ENCODE results near the gene PCDHB15.
"Not testable (repeated sequence)": the region's sequence is repeated elsewhere in the genome, so short reads cannot be mapped to it uniquely, and the experiment has no call there.

Gene PCDHB15

DNA sequence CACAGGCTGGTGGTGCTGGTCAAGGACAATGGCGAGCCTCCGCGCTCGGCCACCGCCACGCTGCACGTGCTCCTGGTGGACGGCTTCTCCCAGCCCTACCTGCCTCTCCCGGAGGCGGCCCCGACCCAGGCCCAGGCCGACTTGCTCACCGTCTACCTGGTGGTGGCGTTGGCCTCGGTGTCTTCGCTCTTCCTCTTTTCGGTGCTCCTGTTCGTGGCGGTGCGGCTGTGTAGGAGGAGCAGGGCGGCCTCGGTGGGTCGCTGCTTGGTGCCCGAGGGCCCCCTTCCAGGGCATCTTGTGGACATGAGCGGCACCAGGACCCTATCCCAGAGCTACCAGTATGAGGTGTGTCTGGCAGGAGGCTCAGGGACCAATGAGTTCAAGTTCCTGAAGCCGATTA lies 29.2 kb upstream of the PCDHB15 start:
- H3K36me3 ChIP-seq (ENCODE audit: control insufficient read depth, insufficient read depth, low read length); H3K9me3 ChIP-seq (ENCODE audit: control insufficient read depth, insufficient read depth, low read length); H3K4me3 ChIP-seq (ENCODE audit: low read depth, low read length); H3K27me3 ChIP-seq (ENCODE audit: control insufficient read depth, insufficient read depth, low read length); H3K4me1 ChIP-seq (ENCODE audit: control insufficient read depth, insufficient read depth, low read length); H3K9ac ChIP-seq (ENCODE audit: low read depth, low read length); H3K27ac ChIP-seq (ENCODE audit: low read depth, low read length): not testable (repeated sequence)

DNA sequence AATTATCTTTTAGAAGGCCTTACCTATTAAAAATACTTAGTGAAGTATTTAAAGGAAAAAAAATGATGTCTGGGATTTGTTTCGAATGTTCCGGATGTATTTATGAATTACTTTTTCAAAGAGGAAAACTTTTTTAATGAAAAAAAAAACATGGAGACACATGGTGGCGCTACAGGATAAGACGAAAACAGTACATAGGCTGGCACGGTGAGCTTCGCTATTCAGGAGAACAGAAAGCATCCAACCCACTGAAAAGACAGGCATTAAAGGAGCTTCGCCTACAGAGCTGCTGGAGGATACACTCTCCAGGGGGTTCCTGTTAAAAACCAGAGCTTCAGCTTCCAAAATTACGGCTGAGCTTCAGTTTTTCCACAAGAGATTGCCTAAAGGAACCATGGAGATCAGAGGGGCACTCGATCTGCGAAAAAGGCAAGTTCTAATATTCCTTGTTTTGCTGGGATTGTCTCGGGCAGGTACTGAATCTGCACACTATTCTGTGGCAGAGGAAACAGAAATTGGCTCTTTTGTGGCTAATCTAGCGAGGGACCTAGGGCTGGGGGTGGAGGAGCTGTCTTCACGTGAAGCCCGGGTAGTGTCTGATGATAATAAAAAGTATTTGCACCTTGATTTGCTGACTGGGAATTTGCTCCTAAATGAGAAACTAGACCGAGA lies 21.9 kb upstream of the PCDHB15 start, which contains the start of gene PCDHB14:
PCDHB14 (plus strand) TSS at position 232 of the 672 bp plus-strand sequence; CDS start at position 395, 163 bp downstream.
- H3K4me1 ChIP-seq (ENCODE audit: control insufficient read depth, insufficient read depth, low read length) = peaks cover 4% of the 10 kb centered on the region; the same call in 1 of the 2 replicates
- H3K36me3 ChIP-seq (ENCODE audit: control insufficient read depth, insufficient read depth, low read length) = no peaks in the 10 kb centered on the region
- H3K27ac ChIP-seq (ENCODE audit: low read depth, low read length) = peak within 1 kb of the TSS; percentile 53
- H3K27me3 ChIP-seq (ENCODE audit: control insufficient read depth, insufficient read depth, low read length) = no peaks in the 10 kb centered on the region
- no peak within 1 kb of the TSS for H3K9ac ChIP-seq (ENCODE audit: low read depth, low read length)
- H3K9me3 ChIP-seq (ENCODE audit: control insufficient read depth, insufficient read depth, low read length) = peaks cover 5% of the 10 kb centered on the region; the same call in 1 of the 2 replicates
- H3K4me3 ChIP-seq (ENCODE audit: low read depth, low read length) = peak within 1 kb of the TSS; percentile 27

DNA sequence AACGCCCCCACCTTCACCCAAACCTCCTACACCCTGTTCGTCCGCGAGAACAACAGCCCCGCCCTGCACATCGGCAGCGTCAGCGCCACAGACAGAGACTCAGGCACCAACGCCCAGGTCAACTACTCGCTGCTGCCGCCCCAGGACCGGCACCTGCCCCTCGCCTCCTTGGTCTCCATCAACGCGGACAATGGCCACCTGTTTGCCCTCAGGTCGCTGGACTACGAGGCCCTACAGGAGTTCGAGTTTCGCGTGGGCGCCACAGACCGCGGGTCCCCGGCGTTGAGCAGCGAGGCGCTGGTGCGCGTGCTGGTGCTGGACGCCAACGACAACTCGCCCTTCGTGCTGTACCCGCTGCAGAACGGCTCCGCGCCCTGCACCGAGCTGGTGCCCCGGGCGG lies 20.4 kb upstream of the PCDHB15 start:
- not testable (repeated sequence) for H3K4me1 ChIP-seq (ENCODE audit: control insufficient read depth, insufficient read depth, low read length); H3K27me3 ChIP-seq (ENCODE audit: control insufficient read depth, insufficient read depth, low read length); H3K9ac ChIP-seq (ENCODE audit: low read depth, low read length); H3K36me3 ChIP-seq (ENCODE audit: control insufficient read depth, insufficient read depth, low read length); H3K27ac ChIP-seq (ENCODE audit: low read depth, low read length); H3K4me3 ChIP-seq (ENCODE audit: low read depth, low read length)
- H3K9me3 ChIP-seq (ENCODE audit: control insufficient read depth, insufficient read depth, low read length) = peaks cover 12% of the 10 kb centered on the region

GRCh38 chr5:141225421-141225820 lies 19.8 kb upstream of the PCDHB15 start:
- not testable (repeated sequence) for H3K4me1 ChIP-seq (ENCODE audit: control insufficient read depth, insufficient read depth, low read length); H3K27me3 ChIP-seq (ENCODE audit: control insufficient read depth, insufficient read depth, low read length); H3K9ac ChIP-seq (ENCODE audit: low read depth, low read length); H3K36me3 ChIP-seq (ENCODE audit: control insufficient read depth, insufficient read depth, low read length); H3K27ac ChIP-seq (ENCODE audit: low read depth, low read length); H3K4me3 ChIP-seq (ENCODE audit: low read depth, low read length)
- H3K9me3 ChIP-seq (ENCODE audit: control insufficient read depth, insufficient read depth, low read length) = peaks cover 12% of the 10 kb centered on the region

DNA sequence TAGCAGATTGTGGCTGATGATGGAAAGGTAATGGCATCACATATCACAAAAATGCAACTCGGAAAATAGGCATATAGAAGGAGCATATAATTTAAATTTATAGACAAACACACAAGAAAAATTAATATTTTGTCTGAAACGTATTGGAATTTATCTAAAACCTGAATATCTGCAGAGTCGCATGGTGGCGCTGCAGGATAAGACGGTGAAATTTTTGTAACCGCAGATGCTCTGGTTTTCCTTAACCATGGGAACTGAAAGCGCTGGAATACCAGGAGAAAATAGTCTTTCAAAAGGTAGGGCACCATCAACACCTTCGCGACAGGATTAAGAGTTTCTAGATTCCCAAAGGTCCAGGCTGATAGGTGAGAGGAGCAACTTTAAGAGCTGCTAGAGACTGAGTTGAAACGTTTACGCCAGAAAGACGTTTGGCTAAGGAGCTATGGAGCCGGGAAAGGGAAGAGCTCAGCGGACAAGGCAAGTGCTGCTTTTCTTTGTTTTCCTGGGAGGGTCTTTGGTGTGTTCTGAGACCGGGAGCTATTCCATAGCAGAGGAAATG lies 11.0 kb upstream of the PCDHB15 start:
- Histone ChIP-seq H3K27ac (ENCODE audit: low read depth, low read length) (no peak overlapping the region), H3K4me3 (ENCODE audit: low read depth, low read length) (peak overlapping the region; percentile 9; the same call in 1 of the 2 replicates), H3K4me1 (ENCODE audit: control insufficient read depth, insufficient read depth, low read length) (no peaks in the 10 kb centered on the region), H3K9me3 (ENCODE audit: control insufficient read depth, insufficient read depth, low read length) (peaks cover 31% of the 10 kb centered on the region), H3K27me3 (ENCODE audit: control insufficient read depth, insufficient read depth, low read length) (peaks cover 4% of the 10 kb centered on the region; the same call in 1 of the 2 replicates), H3K36me3 (ENCODE audit: control insufficient read depth, insufficient read depth, low read length) (no peaks in the 10 kb centered on the region), H3K9ac (ENCODE audit: low read depth, low read length) (no peak overlapping the region)

- not testable (repeated sequence) for H3K4me1 ChIP-seq (ENCODE audit: control insufficient read depth, insufficient read depth, low read length); H3K27me3 ChIP-seq (ENCODE audit: control insufficient read depth, insufficient read depth, low read length); H3K4me3 ChIP-seq (ENCODE audit: low read depth, low read length); H3K27ac ChIP-seq (ENCODE audit: low read depth, low read length); H3K9ac ChIP-seq (ENCODE audit: low read depth, low read length); H3K36me3 ChIP-seq (ENCODE audit: control insufficient read depth, insufficient read depth, low read length)
- peaks cover 43% of the 10 kb centered on the region for H3K9me3 ChIP-seq (ENCODE audit: control insufficient read depth, insufficient read depth, low read length)
These were observed 9.3 kb upstream of the PCDHB15 start for GRCh38 chr5:141235922-141236321.

- no peak overlapping the region for H3K9ac ChIP-seq (ENCODE audit: low read depth, low read length)
- no peaks in the 10 kb centered on the region for H3K4me1 ChIP-seq (ENCODE audit: control insufficient read depth, insufficient read depth, low read length)
- peaks cover 46% of the 10 kb centered on the region for H3K9me3 ChIP-seq (ENCODE audit: control insufficient read depth, insufficient read depth, low read length)
- H3K27ac ChIP-seq (ENCODE audit: low read depth, low read length) = no peak overlapping the region
- no peaks in the 10 kb centered on the region for H3K36me3 ChIP-seq (ENCODE audit: control insufficient read depth, insufficient read depth, low read length)
- peaks cover 4% of the 10 kb centered on the region; the same call in 1 of the 2 replicates for H3K27me3 ChIP-seq (ENCODE audit: control insufficient read depth, insufficient read depth, low read length)
- no peak overlapping the region for H3K4me3 ChIP-seq (ENCODE audit: low read depth, low read length)
These were observed 8.5 kb upstream of the PCDHB15 start for GRCh38 chr5:141236516-141237313.

DNA sequence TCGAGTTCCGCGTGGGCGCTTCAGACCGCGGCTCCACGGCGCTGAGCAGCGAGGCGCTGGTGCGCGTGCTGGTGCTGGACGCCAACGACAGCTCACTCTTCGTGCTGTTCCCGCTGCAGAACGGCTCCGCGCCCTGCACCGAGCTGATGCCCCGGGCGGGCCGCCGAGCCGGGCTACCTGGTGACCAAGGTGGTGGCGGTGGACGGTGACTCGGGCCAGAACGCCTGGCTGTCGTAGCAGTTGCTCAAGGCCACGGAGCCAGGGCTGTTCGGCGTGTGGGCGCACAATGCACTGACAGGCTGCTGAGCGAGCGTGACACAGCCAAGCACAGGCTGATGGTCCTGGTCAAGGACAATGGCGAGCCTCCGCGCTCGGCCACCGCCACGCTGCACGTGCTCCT lies 3.7 kb upstream of the PCDHB15 start:
- no peaks in the 10 kb centered on the region for H3K27me3 ChIP-seq (ENCODE audit: control insufficient read depth, insufficient read depth, low read length)
- peaks cover 61% of the 10 kb centered on the region for H3K9me3 ChIP-seq (ENCODE audit: control insufficient read depth, insufficient read depth, low read length)
- H3K4me3 ChIP-seq (ENCODE audit: low read depth, low read length) = no peak overlapping the region
- no peak overlapping the region for H3K27ac ChIP-seq (ENCODE audit: low read depth, low read length)
- no peaks in the 10 kb centered on the region for H3K4me1 ChIP-seq (ENCODE audit: control insufficient read depth, insufficient read depth, low read length)
- no peaks in the 10 kb centered on the region for H3K36me3 ChIP-seq (ENCODE audit: control insufficient read depth, insufficient read depth, low read length)
- H3K9ac ChIP-seq (ENCODE audit: low read depth, low read length) = no peak overlapping the region

- not testable (repeated sequence) for H3K4me1 ChIP-seq (ENCODE audit: control insufficient read depth, insufficient read depth, low read length); H3K27ac ChIP-seq (ENCODE audit: low read depth, low read length); H3K4me3 ChIP-seq (ENCODE audit: low read depth, low read length); H3K9ac ChIP-seq (ENCODE audit: low read depth, low read length); H3K36me3 ChIP-seq (ENCODE audit: control insufficient read depth, insufficient read depth, low read length); H3K27me3 ChIP-seq (ENCODE audit: control insufficient read depth, insufficient read depth, low read length)
- H3K9me3 ChIP-seq (ENCODE audit: control insufficient read depth, insufficient read depth, low read length) = peaks cover 62% of the 10 kb centered on the region
These were observed 1.8 kb downstream of the PCDHB15 start for GRCh38 chr5:141246971-141247370.

DNA sequence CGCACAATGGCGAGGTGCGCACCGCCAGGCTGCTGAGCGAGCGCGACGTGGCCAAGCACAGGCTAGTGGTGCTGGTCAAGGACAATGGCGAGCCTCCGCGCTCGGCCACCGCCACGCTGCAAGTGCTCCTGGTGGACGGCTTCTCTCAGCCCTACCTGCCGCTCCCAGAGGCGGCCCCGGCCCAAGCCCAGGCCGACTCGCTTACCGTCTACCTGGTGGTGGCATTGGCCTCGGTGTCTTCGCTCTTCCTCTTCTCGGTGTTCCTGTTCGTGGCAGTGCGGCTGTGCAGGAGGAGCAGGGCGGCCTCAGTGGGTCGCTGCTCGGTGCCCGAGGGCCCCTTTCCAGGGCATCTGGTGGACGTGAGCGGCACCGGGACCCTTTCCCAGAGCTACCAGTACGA lies 2.2 kb downstream of the PCDHB15 start:
- not testable (repeated sequence) for H3K36me3 ChIP-seq (ENCODE audit: control insufficient read depth, insufficient read depth, low read length)

GRCh38 chr5:141250576-141250975 lies 5.4 kb downstream of the PCDHB15 start:
- peaks cover 81% of the 10 kb centered on the region for H3K9me3 ChIP-seq (ENCODE audit: control insufficient read depth, insufficient read depth, low read length)
- H3K36me3 ChIP-seq (ENCODE audit: control insufficient read depth, insufficient read depth, low read length) = no peaks in the 10 kb centered on the region
- H3K27ac ChIP-seq (ENCODE audit: low read depth, low read length) = no peak overlapping the region
- H3K27me3 ChIP-seq (ENCODE audit: control insufficient read depth, insufficient read depth, low read length) = no peaks in the 10 kb centered on the region
- H3K9ac ChIP-seq (ENCODE audit: low read depth, low read length) = no peak overlapping the region
- H3K4me3 ChIP-seq (ENCODE audit: low read depth, low read length) = no peak overlapping the region
- H3K4me1 ChIP-seq (ENCODE audit: control insufficient read depth, insufficient read depth, low read length) = no peaks in the 10 kb centered on the region

More for the DNA sequence above, 2.2 kb downstream of the PCDHB15 start:
- not testable (repeated sequence) for H3K27ac ChIP-seq (ENCODE audit: low read depth, low read length); H3K4me1 ChIP-seq (ENCODE audit: control insufficient read depth, insufficient read depth, low read length); H3K4me3 ChIP-seq (ENCODE audit: low read depth, low read length); H3K27me3 ChIP-seq (ENCODE audit: control insufficient read depth, insufficient read depth, low read length); H3K9ac ChIP-seq (ENCODE audit: low read depth, low read length)
- peaks cover 62% of the 10 kb centered on the region for H3K9me3 ChIP-seq (ENCODE audit: control insufficient read depth, insufficient read depth, low read length)
